Naive thymus-derived CD4-positive, alpha-beta T cell (primary cell): ENCODE results near the gene TM4SF5. TPM values are rescaled to one million over a fixed set of nuclear protein-coding genes. Genes with fewer than 3 reads are reported as not detected.

ENCODE experiments used
- ATAC-seq: fragments of 150-1000 bp; cut with Tn5 transposase; 2 replicates; pipeline ENCODE4 v1.10.0; 2021; ENCODE audit warnings: mild to moderate bottlenecking, moderate library complexity
- CTCF ChIA-PET: fragments of 350-600 bp; sonication (Branson Sonifier 250); formaldehyde crosslinking; loops from one replicate; lab custom pipeline; 2021; ENCODE audit warnings: antibody characterized with exemption; lab: Charles Lee
- POLR2A ChIA-PET: fragments of 350-600 bp; sonication (Branson Sonifier 250); formaldehyde crosslinking; loops from one replicate; lab custom pipeline; 2021; ENCODE audit warnings: antibody characterized with exemption, inconsistent platforms; lab: Charles Lee
- DNase-seq, 9 donors: peaks; one replicate each; pipeline versions ENCODE4 v3.0.0 to v3.0.0-alpha.2; 2020 to 2022; ENCODE audit warnings: mixed read lengths in 1 of 9
- H3K27ac ChIP-seq: one replicate; pipeline ENCODE4 v1.7.0; 2013; ENCODE audit warnings: mild to moderate bottlenecking, low read depth, low read length, moderate library complexity
- H3K27me3 ChIP-seq, 2 donors: one replicate each; pipeline ENCODE4 v1.7.0; 2013; ENCODE audit warnings: low read length in 2 of 2, mild to moderate bottlenecking in 2 of 2, moderate library complexity in 2 of 2; ENCODE audit not compliant: control insufficient read depth in 2 of 2, insufficient read depth in 2 of 2
- H3K36me3 ChIP-seq, 3 experiments: 1 replicate in 2 of 3; 2 replicates in 1 of 3; pipeline ENCODE4 v1.7.0; 2013; ENCODE audit warnings: low read length in 3 of 3, mild to moderate bottlenecking in 3 of 3, moderate library complexity in 1 of 3; ENCODE audit not compliant: insufficient read depth in 3 of 3, control insufficient read depth in 2 of 3
- H3K4me1 ChIP-seq, 2 donors: one replicate each; pipeline ENCODE4 v1.7.0; 2013; ENCODE audit warnings: low read length in 2 of 2, mild to moderate bottlenecking in 2 of 2, moderate library complexity in 1 of 2; ENCODE audit not compliant: control insufficient read depth in 2 of 2, insufficient read depth in 2 of 2
- H3K4me3 ChIP-seq: 2 replicates; pipeline ENCODE4 v1.7.0; 2013; ENCODE audit warnings: mild to moderate bottlenecking, low read length
- H3K9me3 ChIP-seq, 3 experiments: 1 replicate in 2 of 3; 2 replicates in 1 of 3; pipeline ENCODE4 v1.7.0; 2013; ENCODE audit warnings: low read length in 3 of 3; ENCODE audit not compliant: control insufficient read depth in 2 of 3
- H3K27ac Mint-ChIP-seq, 9 donors: one replicate each; pipeline ENCODE4 v1.8.0; 2020 to 2022; ENCODE audit warnings: mixed read lengths in 9 of 9, mild to moderate bottlenecking in 8 of 9, moderate library complexity in 5 of 9, inconsistent platforms in 2 of 9
- H3K27me3 Mint-ChIP-seq, 5 donors: one replicate each; pipeline ENCODE4 v1.8.0; 2021 to 2022; ENCODE audit warnings: mixed read lengths in 5 of 5, mild to moderate bottlenecking in 1 of 5
- H3K36me3 Mint-ChIP-seq, 5 donors: one replicate each; pipeline ENCODE4 v1.8.0; 2020 to 2022; ENCODE audit warnings: mixed read lengths in 5 of 5, mild to moderate bottlenecking in 3 of 5, inconsistent platforms in 1 of 5
- H3K4me1 Mint-ChIP-seq, 7 donors: one replicate each; pipeline ENCODE4 v1.8.0; 2020 to 2022; ENCODE audit warnings: mixed read lengths in 7 of 7, mild to moderate bottlenecking in 3 of 7, inconsistent platforms in 1 of 7
- H3K4me3 Mint-ChIP-seq, 10 donors: one replicate each; pipeline ENCODE4 v1.8.0; 2020 to 2022; ENCODE audit warnings: mild to moderate bottlenecking in 10 of 10, mixed read lengths in 10 of 10, moderate library complexity in 6 of 10, inconsistent platforms in 2 of 10
- H3K9me3 Mint-ChIP-seq, 11 donors: one replicate each; pipeline ENCODE4 v1.8.0; 2020 to 2022; ENCODE audit warnings: mixed read lengths in 11 of 11, mild to moderate bottlenecking in 4 of 11, inconsistent platforms in 1 of 11, moderate library complexity in 1 of 11
- intact Hi-C, 2 donors: fragments of 100-400 bp; cut with micrococcal nuclease; formaldehyde crosslinking; loops; one replicate each; pipeline ENCODE4 v1.15.1; 2023
- polyA plus RNA-seq, 2 donors: library from polyadenylated mRNA; unstranded; fragments of 300-500 nt; fragmentation: Illumina TruSeq; gene quantifications; one replicate each; pipeline ENCODE4 v1.2.3, GENCODE V29; 2021
- total RNA-seq, 6 experiments: library from RNA in 5 of 6; stranded (reverse) in 5 of 6; gene quantifications; 1 replicate in 5 of 6; 2 replicates in 1 of 6; pipeline ENCODE4 v1.2.3 and lab custom pipeline; 2021 to 2026

TM4SF5 gene
- total and polyA plus RNA-seq, 7 experiments from 2014 or later = not detected

DNA sequence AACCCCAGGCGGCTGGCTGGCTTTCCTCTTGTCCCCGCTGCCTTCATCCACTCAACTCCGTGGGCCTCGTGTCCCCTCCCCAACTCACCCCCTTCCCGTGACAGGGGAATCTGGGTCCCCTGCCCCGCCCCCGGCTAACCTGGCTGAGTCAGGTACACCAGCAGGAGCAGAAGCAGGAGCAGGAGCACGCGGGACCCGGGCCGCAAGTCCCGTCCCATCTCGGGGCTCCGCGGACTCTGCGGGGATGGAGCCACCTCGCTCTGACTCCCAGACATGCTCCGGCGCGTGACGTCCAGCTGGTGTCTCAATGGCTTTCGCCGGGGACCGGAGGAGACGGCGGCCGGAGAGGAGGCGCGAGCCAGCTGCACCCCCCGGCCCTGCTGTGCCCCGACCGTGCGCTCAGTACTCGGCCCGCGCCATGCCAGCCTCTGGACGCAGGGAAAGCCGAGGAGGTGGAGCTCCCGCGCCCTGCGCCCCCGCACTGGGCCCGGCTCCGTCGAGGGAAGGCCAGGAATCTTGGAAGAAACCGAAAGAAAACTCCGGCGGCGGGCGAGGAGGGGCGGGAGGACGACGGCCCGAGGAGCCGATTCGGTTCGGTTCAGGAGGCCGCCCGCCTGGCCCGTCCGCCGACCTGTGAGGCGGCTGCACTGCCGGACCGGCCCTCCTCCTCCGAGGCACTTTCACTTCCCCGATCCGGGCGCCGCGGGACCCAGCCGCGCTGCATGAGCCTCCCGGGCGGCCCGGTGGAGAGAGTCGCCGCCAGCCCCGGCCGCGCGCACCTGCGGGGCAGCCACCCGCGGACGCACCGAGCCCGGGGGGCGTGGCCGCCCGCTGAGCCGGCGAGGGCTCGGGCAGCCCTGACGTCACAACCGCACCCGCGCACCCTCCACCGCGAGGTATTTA lies 32.3 kb upstream of the TM4SF5 start, which contains the start of the genes CXCL16 and ZMYND15:
Gene CXCL16, minus strand, starts transcription at position 807 of the 903 bp plus-strand sequence. Its CDS starts 589 bp downstream, at position 218.
Gene ZMYND15, plus strand, starts transcription at position 712 of the 903 bp plus-strand sequence. CDS start 716 bp downstream, outside the sequence.
- POLR2A ChIA-PET = interaction anchor here (0.8 to 2.7 kb wide), 5 partner anchors 14 to 51 kb away, joined by 3 to 12 read pairs (median 6); partner anchors contain the start of gene PELP1

DNA sequence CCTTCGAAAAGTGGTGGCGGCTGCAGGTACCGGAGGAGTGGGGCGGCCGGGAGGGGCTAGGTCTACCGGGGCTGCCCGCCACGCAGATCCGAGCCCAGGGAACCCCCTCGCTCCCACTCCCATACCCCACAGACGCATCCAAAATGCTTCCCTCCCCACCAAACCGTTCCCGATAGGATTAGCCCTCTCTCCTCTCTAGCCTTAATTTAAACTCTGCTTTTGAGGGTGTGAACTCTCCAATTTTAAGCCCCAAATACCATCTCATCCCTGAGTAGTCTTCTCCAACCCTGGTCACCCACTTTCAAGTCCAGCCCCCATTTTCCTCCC lies 31.7 kb upstream of the TM4SF5 start:
- Mint-ChIP-seq H3K36me3 (peaks cover 0 to 1% (median 0%) of the 10 kb centered on the region in 5 donors), H3K27ac (peak overlapping the region; percentile 51 to 94 (median 70)), H3K9me3 (no peaks in the 10 kb centered on the region), H3K27me3 (peaks cover 0 to 36% (median 6%) of the 10 kb centered on the region in 5 donors), H3K4me1 (peaks cover 12 to 26% (median 16%) of the 10 kb centered on the region in 7 donors), H3K4me3 (peak overlapping the region; percentile 68 to 91 (median 84))
- peaks cover 0 to 4% (median 0%) of the 10 kb centered on the region in 3 experiments for H3K36me3 ChIP-seq
- ATAC-seq (no peak), DNase-seq (no peak)
- peak overlapping the region; percentile 72 for H3K4me3 ChIP-seq
- H3K27me3 ChIP-seq = no peaks in the 10 kb centered on the region
- peaks cover 12 to 15% of the 10 kb centered on the region in 2 donors for H3K4me1 ChIP-seq
- ChIA-PET POLR2A (interaction anchor here (1.3 to 2.7 kb wide), 2 partner anchors 25 to 50 kb away, joined by 6 to 12 read pairs; no protein-coding TSS in a partner anchor), CTCF (no interaction called here)
- intact Hi-C loops = no loop called here
- no peak overlapping the region for H3K27ac ChIP-seq
- no peaks in the 10 kb centered on the region for H3K9me3 ChIP-seq

More for the DNA sequence above, 32.3 kb upstream of the TM4SF5 start, which contains the start of the genes CXCL16 and ZMYND15:
- Histone ChIP-seq H3K4me1 (peaks cover 12 to 15% of the 10 kb centered on the region in 2 donors), H3K27ac (peak within 1 kb of the TSS; percentile 49), H3K36me3 (peaks cover 0 to 4% (median 0%) of the 10 kb centered on the region in 3 experiments), H3K9me3 (no peaks in the 10 kb centered on the region), H3K27me3 (no peaks in the 10 kb centered on the region), H3K4me3 (peak within 1 kb of the TSS; percentile 72)
- CTCF ChIA-PET = no interaction called here
- peak within 1 kb of the TSS; percentile 51 to 97 (median 92) for H3K27ac Mint-ChIP-seq
- DNase-seq = peak; percentile 58 to 71 (median 64)
- H3K36me3 Mint-ChIP-seq = peaks cover 0 to 1% (median 0%) of the 10 kb centered on the region in 5 donors
- intact Hi-C loops = loop anchor here (1.0 to 10.0 kb wide), 3 partner anchors 8 to 595 kb away; partner anchors contain the start of genes MED11 (in 2 of the 2), CYB5D2 (in 1 of the 2) and ZZEF1 (in 1 of the 2)
- no peaks in the 10 kb centered on the region for H3K9me3 Mint-ChIP-seq
- peak; percentile 70 for ATAC-seq
- H3K27me3 Mint-ChIP-seq = peaks cover 0 to 36% (median 6%) of the 10 kb centered on the region in 5 donors
- H3K4me1 Mint-ChIP-seq = peaks cover 12 to 25% (median 18%) of the 10 kb centered on the region in 7 donors
- H3K4me3 Mint-ChIP-seq = peak within 1 kb of the TSS; percentile 85 to 95 (median 92)

DNA sequence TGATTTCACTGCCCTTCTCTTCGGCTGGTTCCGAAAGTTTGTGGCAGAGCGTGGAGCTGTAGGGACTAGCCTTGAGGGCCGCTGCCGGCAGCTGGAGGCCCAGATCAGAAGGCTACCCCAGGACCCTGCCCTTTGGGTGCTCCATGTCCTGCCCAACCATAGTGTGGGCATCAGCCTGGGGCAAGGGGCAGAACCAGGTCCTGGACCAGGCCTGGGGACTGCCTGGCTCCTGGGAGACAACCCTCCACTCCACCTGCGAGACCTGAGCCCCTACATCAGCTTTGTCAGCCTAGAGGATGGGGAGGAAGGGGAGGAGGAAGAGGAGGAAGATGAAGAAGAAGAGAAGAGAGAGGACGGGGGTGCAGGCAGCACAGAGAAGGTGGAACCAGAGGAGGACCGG lies 31.1 kb upstream of the TM4SF5 start:
- CTCF ChIA-PET = no interaction called here
- peak overlapping the region in 8 of 9 donors; percentile 51 to 94 (median 71) for H3K27ac Mint-ChIP-seq
- H3K36me3 Mint-ChIP-seq = peaks cover 0 to 1% (median 0%) of the 10 kb centered on the region in 5 donors

DNA sequence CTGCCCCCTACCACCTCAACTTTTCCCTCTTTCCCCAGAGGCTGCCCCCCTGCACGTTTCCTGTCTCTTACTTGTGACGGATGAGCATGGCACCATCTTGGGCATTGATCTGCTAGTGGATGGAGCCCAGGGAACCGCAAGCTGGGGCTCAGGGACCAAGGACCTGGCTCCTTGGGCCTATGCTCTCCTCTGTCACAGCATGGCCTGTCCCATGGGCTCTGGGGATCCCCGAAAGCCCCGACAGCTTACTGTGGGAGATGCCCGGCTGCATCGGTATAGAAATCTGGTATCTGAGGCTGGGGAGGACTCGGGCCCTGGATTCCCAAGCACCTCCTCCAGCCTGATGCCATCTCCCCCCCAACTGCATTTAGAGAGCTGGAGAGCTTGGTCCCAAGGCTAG lies 30.1 kb upstream of the TM4SF5 start:
- DNase-seq = no peak
- peak overlapping the region in 2 of 9 donors; percentile 53 to 62 for H3K27ac Mint-ChIP-seq
- Histone ChIP-seq H3K27me3 (no peaks in the 10 kb centered on the region), H3K4me1 (peaks cover 12 to 15% of the 10 kb centered on the region in 2 donors), H3K9me3 (no peaks in the 10 kb centered on the region), H3K27ac (no peak overlapping the region), H3K4me3 (no peak overlapping the region), H3K36me3 (peaks cover 0 to 4% (median 0%) of the 10 kb centered on the region in 3 experiments)
- ChIA-PET POLR2A (interaction anchor here (0.6 to 1.6 kb wide), 4 partner anchors 9 to 304 kb away, joined by 3 read pairs; no protein-coding TSS in a partner anchor), CTCF (no interaction called here)
- H3K4me3 Mint-ChIP-seq = peak overlapping the region in 8 of 10 donors; percentile 5 to 86 (median 46)
- H3K4me1 Mint-ChIP-seq = peaks cover 7 to 25% (median 20%) of the 10 kb centered on the region in 7 donors
- H3K36me3 Mint-ChIP-seq = no peaks in the 10 kb centered on the region
- no peaks in the 10 kb centered on the region for H3K9me3 Mint-ChIP-seq
- ATAC-seq = no peak
- H3K27me3 Mint-ChIP-seq = peaks cover 0 to 36% (median 6%) of the 10 kb centered on the region in 5 donors
- intact Hi-C loops = no loop called here

More for the DNA sequence above, 31.1 kb upstream of the TM4SF5 start:
- H3K4me1 ChIP-seq = peaks cover 12 to 15% of the 10 kb centered on the region in 2 donors
- POLR2A ChIA-PET = interaction anchor here (0.6 to 1.3 kb wide), 2 partner anchors 49 to 349 kb away, joined by 3 to 4 read pairs; no protein-coding TSS in a partner anchor
- ATAC-seq (no peak), DNase-seq (no peak)
- intact Hi-C loops = no loop called here
- peak overlapping the region; percentile 68 to 91 (median 84) for H3K4me3 Mint-ChIP-seq
- peaks cover 0 to 40% (median 6%) of the 10 kb centered on the region in 5 donors for H3K27me3 Mint-ChIP-seq
- H3K27ac ChIP-seq = no peak overlapping the region
- no peak overlapping the region for H3K4me3 ChIP-seq
- H3K9me3 ChIP-seq = no peaks in the 10 kb centered on the region
- peaks cover 12 to 29% (median 16%) of the 10 kb centered on the region in 7 donors for H3K4me1 Mint-ChIP-seq
- H3K36me3 ChIP-seq = peaks cover 0 to 4% (median 0%) of the 10 kb centered on the region in 3 experiments
- H3K27me3 ChIP-seq = no peaks in the 10 kb centered on the region
- H3K9me3 Mint-ChIP-seq = no peaks in the 10 kb centered on the region

DNA sequence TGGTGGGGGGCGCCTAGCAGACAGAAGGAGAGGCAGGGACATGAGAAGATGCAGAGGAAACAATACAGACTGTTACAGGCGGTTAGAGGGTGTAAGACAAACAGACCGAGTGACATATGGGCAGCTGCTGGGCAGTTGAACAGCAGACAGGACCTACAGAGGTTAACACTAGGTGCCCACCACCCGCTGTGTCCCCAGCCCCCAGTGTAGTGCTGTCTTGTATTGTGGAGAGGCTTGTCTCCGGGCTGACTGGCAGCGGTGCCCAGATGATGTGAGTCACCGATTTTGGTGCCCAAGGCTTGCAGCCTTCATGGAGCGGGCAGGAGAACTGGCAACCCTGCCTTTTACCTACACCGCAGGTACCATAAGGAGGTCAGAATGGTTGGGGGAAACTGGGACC lies 29.6 kb upstream of the TM4SF5 start:
- intact Hi-C loops = no loop called here
- CTCF ChIA-PET = no interaction called here
- ATAC-seq (no peak), DNase-seq (no peak)
- H3K27ac Mint-ChIP-seq = no peak overlapping the region
- H3K27me3 Mint-ChIP-seq = peaks cover 0 to 38% (median 6%) of the 10 kb centered on the region in 5 donors
- H3K9me3 Mint-ChIP-seq = no peaks in the 10 kb centered on the region
- Histone ChIP-seq H3K4me1 (peaks cover 12 to 15% of the 10 kb centered on the region in 2 donors), H3K27me3 (no peaks in the 10 kb centered on the region), H3K9me3 (no peaks in the 10 kb centered on the region), H3K36me3 (peaks cover 0 to 4% (median 0%) of the 10 kb centered on the region in 3 experiments), H3K27ac (no peak overlapping the region), H3K4me3 (no peak overlapping the region)
- peaks cover 7 to 28% (median 22%) of the 10 kb centered on the region in 7 donors for H3K4me1 Mint-ChIP-seq
- no peaks in the 10 kb centered on the region for H3K36me3 Mint-ChIP-seq
- H3K4me3 Mint-ChIP-seq = peak overlapping the region in 1 of 10 donors; percentile 68
- POLR2A ChIA-PET = interaction anchor here (0.6 to 1.6 kb wide), 3 partner anchors 9 to 304 kb away, joined by 3 read pairs; no protein-coding TSS in a partner anchor

DNA sequence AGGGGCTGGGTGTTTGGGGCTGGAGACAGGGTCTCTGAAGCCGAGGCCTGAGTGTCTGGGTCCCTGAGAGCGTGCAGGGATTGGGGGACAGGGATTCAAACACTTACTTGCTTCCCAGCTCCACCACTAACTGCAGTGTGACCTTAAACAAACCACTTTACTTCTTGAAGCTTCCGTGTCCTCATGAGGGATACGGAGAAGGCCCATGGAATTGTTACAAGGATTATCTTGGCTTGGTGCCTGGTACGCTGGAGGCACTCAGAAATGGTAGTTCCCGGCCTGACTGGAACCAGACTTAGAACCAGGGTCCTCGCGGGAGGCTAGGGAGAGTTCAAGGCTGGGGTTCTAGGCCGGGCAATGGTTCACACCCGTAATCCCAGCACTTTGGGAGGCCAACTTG lies 29.1 kb upstream of the TM4SF5 start:
- Mint-ChIP-seq H3K9me3 (no peaks in the 10 kb centered on the region), H3K4me3 (peak overlapping the region in 1 of 10 donors; percentile 68), H3K4me1 (peaks cover 9 to 31% (median 24%) of the 10 kb centered on the region in 7 donors), H3K27me3 (peaks cover 0 to 38% (median 6%) of the 10 kb centered on the region in 5 donors), H3K36me3 (no peaks in the 10 kb centered on the region), H3K27ac (no peak overlapping the region)
- Histone ChIP-seq H3K36me3 (peaks cover 0 to 4% (median 0%) of the 10 kb centered on the region in 3 experiments), H3K27ac (no peak overlapping the region), H3K4me3 (no peak overlapping the region), H3K9me3 (no peaks in the 10 kb centered on the region), H3K4me1 (peaks cover 12 to 17% of the 10 kb centered on the region in 2 donors), H3K27me3 (no peaks in the 10 kb centered on the region)
- no peak for DNase-seq
- no peak for ATAC-seq
- intact Hi-C loops = no loop called here
- ChIA-PET POLR2A (interaction anchor here (1.6 kb wide), 1 partner anchor 28 kb away, joined by 3 read pairs; no protein-coding TSS in a partner anchor), CTCF (no interaction called here)
